ENCODE measurements around the gene TGFBR3. TPM values are rescaled to one million over a fixed set of nuclear protein-coding genes. Genes with fewer than 3 reads are reported as not detected.
"Not testable (repeated sequence)": the region's sequence is repeated elsewhere in the genome, so short reads cannot be mapped to it uniquely, and the experiment has no call there.

TGFBR3 gene
- total and polyA plus RNA-seq, 8 donors: 21.7 to 54.6 (median 45.1) TPM

DNA sequence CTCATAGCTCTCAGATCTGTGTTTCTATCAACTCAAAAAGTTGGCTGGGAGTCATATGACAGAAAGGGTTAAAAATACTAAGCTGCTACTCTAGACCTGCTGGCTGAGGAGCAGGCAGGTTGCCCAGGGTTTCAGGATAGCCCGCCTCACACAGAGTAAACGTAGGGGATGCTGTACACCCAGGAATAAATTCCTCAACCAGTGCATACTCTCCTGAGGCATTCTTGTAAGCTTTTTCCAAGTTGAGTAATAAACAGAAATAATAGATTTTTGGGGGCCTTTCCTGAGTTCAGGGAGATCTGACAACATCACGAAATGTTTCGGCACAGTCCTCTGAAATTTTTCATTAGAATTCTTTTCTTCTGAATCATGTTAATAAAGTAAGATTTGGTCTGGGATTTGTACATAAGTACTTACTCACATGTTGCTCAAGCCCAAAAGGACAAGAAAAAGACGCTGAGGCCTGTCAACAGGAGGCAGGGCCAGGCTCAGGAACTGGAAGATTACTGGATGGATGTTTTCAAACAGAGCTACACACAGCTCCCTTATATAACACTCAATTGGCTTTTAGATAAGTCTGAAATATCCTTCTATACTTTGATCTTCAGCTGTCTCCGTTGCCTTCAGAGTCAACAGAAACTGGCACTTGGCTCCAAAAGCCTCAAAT, 41.0 kb downstream of the TGFBR3 start:
- ATAC-seq (peak; percentile 89), DNase-seq (peak in 2 of 4 donors; percentile 58 to 79)
- peak overlapping the region; percentile 49 to 71 for H3K27ac ChIP-seq
- H3K9me3 ChIP-seq: peaks cover 0 to 3% of the 10 kb centered on the region in 2 donors
- no peak overlapping the region for H3K4me3 ChIP-seq
- H3K27me3 ChIP-seq: no peaks in the 10 kb centered on the region
- intact Hi-C loops (cut with DNase I): no loop called here
- H3K4me1 ChIP-seq: peaks cover 13 to 23% of the 10 kb centered on the region in 2 donors
- H3K36me3 ChIP-seq: no peaks in the 10 kb centered on the region
- TF ChIP-seq, protein P1, sequence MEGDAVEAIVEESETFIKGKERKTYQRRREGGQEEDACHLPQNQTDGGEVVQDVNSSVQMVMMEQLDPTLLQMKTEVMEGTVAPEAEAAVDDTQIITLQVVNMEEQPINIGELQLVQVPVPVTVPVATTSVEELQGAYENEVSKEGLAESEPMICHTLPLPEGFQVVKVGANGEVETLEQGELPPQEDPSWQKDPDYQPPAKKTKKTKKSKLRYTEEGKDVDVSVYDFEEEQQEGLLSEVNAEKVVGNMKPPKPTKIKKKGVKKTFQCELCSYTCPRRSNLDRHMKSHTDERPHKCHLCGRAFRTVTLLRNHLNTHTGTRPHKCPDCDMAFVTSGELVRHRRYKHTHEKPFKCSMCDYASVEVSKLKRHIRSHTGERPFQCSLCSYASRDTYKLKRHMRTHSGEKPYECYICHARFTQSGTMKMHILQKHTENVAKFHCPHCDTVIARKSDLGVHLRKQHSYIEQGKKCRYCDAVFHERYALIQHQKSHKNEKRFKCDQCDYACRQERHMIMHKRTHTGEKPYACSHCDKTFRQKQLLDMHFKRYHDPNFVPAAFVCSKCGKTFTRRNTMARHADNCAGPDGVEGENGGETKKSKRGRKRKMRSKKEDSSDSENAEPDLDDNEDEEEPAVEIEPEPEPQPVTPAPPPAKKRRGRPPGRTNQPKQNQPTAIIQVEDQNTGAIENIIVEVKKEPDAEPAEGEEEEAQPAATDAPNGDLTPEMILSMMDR (IDR thresholded peaks at IDR 0.05): no peak

GRCh38 chr1:91843843-91844242, 42.1 kb downstream of the TGFBR3 start:
- Histone ChIP-seq H3K4me3 (no peak overlapping the region), H3K4me1 (peaks cover 13 to 23% of the 10 kb centered on the region in 2 donors), H3K36me3 (no peaks in the 10 kb centered on the region), H3K27me3 (no peaks in the 10 kb centered on the region), H3K9me3 (peaks cover 0 to 3% of the 10 kb centered on the region in 2 donors), H3K27ac (no peak overlapping the region)
- no peak for DNase-seq
- intact Hi-C loops (cut with DNase I): no loop called here
- ATAC-seq: no peak
- TF ChIP-seq, protein P1 (IDR thresholded peaks at IDR 0.05): no peak

- Histone ChIP-seq H3K9me3 (peaks cover 0 to 3% of the 10 kb centered on the region in 2 donors), H3K4me1 (peaks cover 13 to 23% of the 10 kb centered on the region in 2 donors), H3K27ac (no peak overlapping the region), H3K36me3 (no peaks in the 10 kb centered on the region), H3K4me3 (no peak overlapping the region), H3K27me3 (no peaks in the 10 kb centered on the region)
- TF ChIP-seq, protein P1 (IDR thresholded peaks at IDR 0.05): no peak
- DNase-seq (no peak), ATAC-seq (no peak)
- intact Hi-C loops (cut with DNase I): no loop called here
These were observed 43.4 kb downstream of the TGFBR3 start for GRCh38 chr1:91842563-91842962.

GRCh38 chr1:91842056-91842455, 43.9 kb downstream of the TGFBR3 start:
- no peak overlapping the region for H3K4me3 ChIP-seq
- intact Hi-C loops (cut with DNase I): no loop called here
- TF ChIP-seq, protein P1 (IDR thresholded peaks at IDR 0.05): no peak
- DNase-seq (no peak), ATAC-seq (no peak)
- H3K4me1 ChIP-seq: peaks cover 13 to 23% of the 10 kb centered on the region in 2 donors
- H3K27ac ChIP-seq: no peak overlapping the region
- H3K27me3 ChIP-seq: no peaks in the 10 kb centered on the region
- H3K36me3 ChIP-seq: no peaks in the 10 kb centered on the region
- peaks cover 0 to 3% of the 10 kb centered on the region in 2 donors for H3K9me3 ChIP-seq

DNA sequence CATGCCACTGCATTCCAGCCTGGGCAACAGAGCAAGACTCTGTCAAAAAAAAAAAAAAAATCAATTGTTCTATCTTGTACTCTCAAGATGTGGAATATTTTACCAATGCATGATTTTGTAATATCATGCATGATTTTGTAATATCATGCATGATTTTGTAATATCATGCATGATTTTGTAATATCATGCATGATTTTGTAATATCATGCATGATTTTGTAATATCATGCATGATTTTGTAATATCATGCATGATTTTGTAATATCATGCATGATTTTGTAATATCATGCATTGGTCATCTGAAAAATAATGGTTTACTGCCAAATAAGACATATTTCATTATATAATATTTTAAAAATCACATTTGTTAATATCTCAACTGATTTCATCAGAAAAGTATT, 45.7 kb downstream of the TGFBR3 start:
- intact Hi-C loops (cut with DNase I); H3K4me1 ChIP-seq; H3K9me3 ChIP-seq; H3K36me3 ChIP-seq; H3K27me3 ChIP-seq; DNase-seq; H3K4me3 ChIP-seq; ATAC-seq; H3K27ac ChIP-seq: not testable (repeated sequence)

Data from left lung (tissue), 10 donors.